SU-DHL-6 (cell line): ENCODE measurements around the gene PTGIR.
A peak's percentile ranks its signal among the peaks of the same experiment; 100 is the strongest.

ENCODE experiments used
- H2AFZ ChIP-seq: fragments of 200-600 bp; sonication (generic); 2 replicates; pipeline ENCODE4 v1.6.1; 2014; ENCODE audit warnings: low read depth, mild to moderate bottlenecking, moderate library complexity, mixed read lengths, antibody characterized with exemption, low read length; ENCODE audit not compliant: severe bottlenecking
- H3F3A ChIP-seq: fragments of 200-600 bp; shearing (Covaris generic); 2 replicates; pipeline ENCODE4 v1.6.0; 2016; ENCODE audit warnings: antibody characterized with exemption, mild to moderate bottlenecking; ENCODE audit not compliant: insufficient read depth
- H3K27ac ChIP-seq: fragments of 200-600 bp; sonication (generic); 2 replicates; pipeline ENCODE4 v1.5.1; 2016; ENCODE audit warnings: low read depth, mild to moderate bottlenecking, low read length, moderate library complexity, mixed read lengths
- H3K27me3 ChIP-seq: fragments of 200-600 bp; sonication (generic), shearing (Covaris generic); 2 replicates; pipeline ENCODE4 v1.6.0; 2014; ENCODE audit warnings: mild to moderate bottlenecking, low read length
- H3K36me3 ChIP-seq: fragments of 200-600 bp; sonication (generic); 2 replicates; pipeline ENCODE4 v1.6.1; 2014; ENCODE audit warnings: mild to moderate bottlenecking, low read length, mixed read lengths
- H3K4me2 ChIP-seq: fragments of 300-600, 200-600 bp; shearing (Covaris generic), sonication (generic); 2 replicates; pipeline ENCODE4 v1.6.0; 2014; ENCODE audit warnings: low read length, low read depth, mild to moderate bottlenecking; ENCODE audit not compliant: poor library complexity, severe bottlenecking
- H3K4me3 ChIP-seq: fragments of 200-600 bp; sonication (generic); 2 replicates; pipeline ENCODE4 v1.5.1; 2014; ENCODE audit warnings: antibody characterized with exemption, low read length, mild to moderate bottlenecking, mixed read lengths; ENCODE audit not compliant: insufficient read depth, poor library complexity, severe bottlenecking
- H3K79me2 ChIP-seq: fragments of 200-600 bp; sonication (generic); 2 replicates; pipeline ENCODE4 v1.6.1; 2014; ENCODE audit warnings: mild to moderate bottlenecking, low read length, moderate library complexity; ENCODE audit not compliant: insufficient read depth
- H3K9ac ChIP-seq: fragments of 200-600 bp; sonication (generic); 2 replicates; pipeline ENCODE4 v1.7.0; 2014; ENCODE audit warnings: mild to moderate bottlenecking, low read length
- H3K9me2 ChIP-seq: fragments of 200-600 bp; sonication (generic); replicated peaks from 2 replicates; pipeline ENCODE4 v1.6.1; 2014; ENCODE audit warnings: low read length; ENCODE audit not compliant: insufficient read depth
- H3K9me3 ChIP-seq: fragments of 200-600 bp; sonication (generic); 2 replicates; pipeline ENCODE4 v1.6.1; 2014; ENCODE audit warnings: low read length, mixed read lengths; ENCODE audit not compliant: insufficient read depth
- H4K20me1 ChIP-seq: fragments of 200-600 bp; sonication (generic); 2 replicates; pipeline ENCODE4 v1.6.1; 2014; ENCODE audit warnings: low read depth, mild to moderate bottlenecking, antibody characterized with exemption, low read length, moderate library complexity, mixed read lengths
- CTCF ChIP-seq: fragments of 200-600 bp; sonication (generic); IDR thresholded peaks from one replicate; pipeline ENCODE4 v1.5.1; 2017; ENCODE audit warnings: antibody characterized with exemption, mild to moderate bottlenecking, low read length, moderate library complexity; ENCODE audit not compliant: insufficient read depth, poor library complexity, severe bottlenecking
- EZH2phosphoT487 ChIP-seq: fragments of 200-600 bp; sonication (generic), shearing (Covaris generic); conservative IDR thresholded peaks from 2 replicates; pipeline ENCODE4 v1.6.1; 2018; ENCODE audit warnings: mild to moderate bottlenecking, antibody characterized with exemption, low read length, moderate library complexity, mixed read lengths

Gene PTGIR

GRCh38 chr19:46665072-46665471, 40.2 kb upstream of the PTGIR start:
- Histone ChIP-seq H3K36me3 (no peaks in the 10 kb centered on the region), H3K9ac (no peak overlapping the region), H3K27ac (no peak overlapping the region), H3F3A (peaks cover 4% of the 10 kb centered on the region), H3K27me3 (no peaks in the 10 kb centered on the region), H3K9me3 (no peaks in the 10 kb centered on the region), H4K20me1 (no peaks in the 10 kb centered on the region), H3K4me2 (no peak overlapping the region), H3K9me2 (no peaks in the 10 kb centered on the region), H2AFZ (no peak overlapping the region), H3K4me3 (no peak overlapping the region), H3K79me2 (no peaks in the 10 kb centered on the region)
- TF ChIP-seq CTCF (no peak), EZH2phosphoT487 (no peak)

- Histone ChIP-seq H3K79me2 (no peaks in the 10 kb centered on the region), H2AFZ (peak overlapping the region; percentile 6), H3K27ac (no peak overlapping the region), H3K36me3 (no peaks in the 10 kb centered on the region), H3K9ac (no peak overlapping the region), H4K20me1 (no peaks in the 10 kb centered on the region), H3K9me3 (no peaks in the 10 kb centered on the region), H3K9me2 (no peaks in the 10 kb centered on the region), H3K4me3 (peak overlapping the region; percentile 37), H3K27me3 (no peaks in the 10 kb centered on the region), H3F3A (peaks cover 4% of the 10 kb centered on the region), H3K4me2 (peak overlapping the region; percentile 58)
- TF ChIP-seq EZH2phosphoT487 (no peak), CTCF (peak; percentile 85)
These were observed 37.1 kb upstream of the PTGIR start for GRCh38 chr19:46661735-46662592.

GRCh38 chr19:46661020-46661731, 36.3 kb upstream of the PTGIR start, which contains the start of gene DACT3:
Gene DACT3 (minus strand): TSS chr19:46661182. CDS start chr19:46661064, 118 bp downstream.
- H2AFZ ChIP-seq: peak within 1 kb of the TSS; percentile 84
- H3K27me3 ChIP-seq: no peaks in the 10 kb centered on the region
- no peaks in the 10 kb centered on the region for H3K9me3 ChIP-seq
- no peak for TF ChIP-seq CTCF
- no peaks in the 10 kb centered on the region for H3K79me2 ChIP-seq
- no peaks in the 10 kb centered on the region for H3K9me2 ChIP-seq
- peak within 1 kb of the TSS; percentile 62 for H3K4me2 ChIP-seq
- no peaks in the 10 kb centered on the region for H3K36me3 ChIP-seq
- H3F3A ChIP-seq: peaks cover 4% of the 10 kb centered on the region
- H4K20me1 ChIP-seq: no peaks in the 10 kb centered on the region
- peak within 1 kb of the TSS; percentile 52 for H3K9ac ChIP-seq
- peak within 1 kb of the TSS; percentile 53 for H3K4me3 ChIP-seq
- H3K27ac ChIP-seq: no peak within 1 kb of the TSS
